Measurements from ENCODE around the gene RAB34. TPM values are rescaled to one million over a fixed set of nuclear protein-coding genes. Genes with fewer than 3 reads are reported as not detected.
A peak's percentile ranks its signal among the peaks of the same experiment; 100 is the strongest.
"Not testable (repeated sequence)": the region's sequence is repeated elsewhere in the genome, so short reads cannot be mapped to it uniquely, and the experiment has no call there.

Gene RAB34
- total RNA-seq, 1 experiment from 2014 or later, result 105 TPM

DNA sequence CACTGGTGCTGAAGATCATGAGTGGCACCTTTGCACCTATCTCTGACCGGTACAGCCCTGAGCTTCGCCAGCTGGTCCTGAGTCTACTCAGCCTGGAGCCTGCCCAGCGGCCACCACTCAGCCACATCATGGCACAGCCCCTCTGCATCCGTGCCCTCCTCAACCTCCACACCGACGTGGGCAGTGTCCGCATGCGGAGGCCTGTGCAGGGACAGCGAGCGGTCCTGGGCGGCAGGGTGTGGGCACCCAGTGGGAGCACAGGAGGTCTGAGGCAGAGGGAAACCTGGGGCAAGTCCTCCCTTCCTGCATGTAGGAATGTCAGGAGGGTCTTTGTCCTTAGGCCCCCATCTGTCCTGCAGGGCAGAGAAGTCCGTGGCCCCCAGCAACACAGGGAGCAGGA lies 19.6 kb upstream of the RAB34 start:
- DNase-seq (ENCODE audit: unreplicated experiment), result no peak
- no peak overlapping the region for H3K4me3 Mint-ChIP-seq (ENCODE audit: unreplicated experiment)
- H3K4me1 Mint-ChIP-seq (ENCODE audit: insufficient read depth, unreplicated experiment), result peaks cover 2% of the 10 kb centered on the region
- ChIA-PET POLR2A (no interaction called here), CTCF (interaction anchor here (0.6 kb wide), 1 partner anchor 10 kb away, joined by 3 read pairs; no protein-coding TSS in a partner anchor)
- H3K27ac Mint-ChIP-seq (ENCODE audit: low read depth, unreplicated experiment), result no peak overlapping the region
- H3K27me3 Mint-ChIP-seq (ENCODE audit: insufficient read depth, unreplicated experiment), result no peaks in the 10 kb centered on the region
- BruUV-seq (replicated peaks), result no TSS peak
- intact Hi-C loops (cut with micrococcal nuclease), result no loop called here
- TF ChIP-seq, protein P1, sequence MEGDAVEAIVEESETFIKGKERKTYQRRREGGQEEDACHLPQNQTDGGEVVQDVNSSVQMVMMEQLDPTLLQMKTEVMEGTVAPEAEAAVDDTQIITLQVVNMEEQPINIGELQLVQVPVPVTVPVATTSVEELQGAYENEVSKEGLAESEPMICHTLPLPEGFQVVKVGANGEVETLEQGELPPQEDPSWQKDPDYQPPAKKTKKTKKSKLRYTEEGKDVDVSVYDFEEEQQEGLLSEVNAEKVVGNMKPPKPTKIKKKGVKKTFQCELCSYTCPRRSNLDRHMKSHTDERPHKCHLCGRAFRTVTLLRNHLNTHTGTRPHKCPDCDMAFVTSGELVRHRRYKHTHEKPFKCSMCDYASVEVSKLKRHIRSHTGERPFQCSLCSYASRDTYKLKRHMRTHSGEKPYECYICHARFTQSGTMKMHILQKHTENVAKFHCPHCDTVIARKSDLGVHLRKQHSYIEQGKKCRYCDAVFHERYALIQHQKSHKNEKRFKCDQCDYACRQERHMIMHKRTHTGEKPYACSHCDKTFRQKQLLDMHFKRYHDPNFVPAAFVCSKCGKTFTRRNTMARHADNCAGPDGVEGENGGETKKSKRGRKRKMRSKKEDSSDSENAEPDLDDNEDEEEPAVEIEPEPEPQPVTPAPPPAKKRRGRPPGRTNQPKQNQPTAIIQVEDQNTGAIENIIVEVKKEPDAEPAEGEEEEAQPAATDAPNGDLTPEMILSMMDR (IDR thresholded peaks at IDR 0.05; ENCODE audit: unreplicated experiment), result no peak
- peaks cover 6% of the 10 kb centered on the region for H3K36me3 Mint-ChIP-seq (ENCODE audit: insufficient read depth, unreplicated experiment)
- no peaks in the 10 kb centered on the region for H3K9me3 Mint-ChIP-seq (ENCODE audit: unreplicated experiment)

DNA sequence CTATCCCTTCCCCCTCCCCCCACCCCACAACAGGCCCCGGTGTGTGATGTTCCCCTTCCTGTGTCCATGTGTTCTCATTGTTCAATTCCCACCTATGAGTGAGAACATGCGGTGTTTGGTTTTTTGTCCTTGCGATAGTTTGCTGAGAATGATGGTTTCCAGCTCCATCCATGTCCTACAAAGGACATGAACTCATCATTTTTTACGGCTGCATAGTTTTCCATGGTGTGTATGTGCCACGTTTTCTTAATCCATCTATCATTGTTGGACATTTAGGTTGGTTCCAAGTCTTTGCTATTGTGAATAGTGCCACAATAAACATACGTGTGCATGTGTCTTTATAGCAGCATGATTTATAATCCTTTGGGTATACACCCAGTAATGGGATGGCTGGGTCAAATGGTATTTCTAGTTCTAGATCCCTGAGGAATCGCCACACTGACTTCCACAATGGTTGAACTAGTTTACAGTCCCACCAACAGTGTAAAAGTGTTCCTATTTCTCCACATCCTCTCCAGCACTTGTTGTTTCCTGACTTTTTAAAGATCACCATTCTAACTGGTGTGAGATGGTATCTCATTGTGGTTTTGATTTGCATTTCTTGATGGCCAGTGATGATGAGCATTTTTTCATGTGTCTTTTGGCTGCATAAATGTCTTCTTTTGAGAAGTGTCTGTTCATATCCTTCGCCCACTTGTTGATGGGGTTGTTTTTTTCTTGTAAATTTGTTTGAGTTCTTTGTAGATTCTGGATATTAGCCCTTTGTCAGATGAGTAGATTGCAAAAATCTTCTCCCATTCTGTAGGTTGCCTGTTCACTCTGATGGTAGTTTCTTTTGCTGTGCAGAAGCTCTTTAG lies 18.5 kb upstream of the RAB34 start:
- DNase-seq (ENCODE audit: unreplicated experiment); H3K27me3 Mint-ChIP-seq (ENCODE audit: insufficient read depth, unreplicated experiment); H3K4me1 Mint-ChIP-seq (ENCODE audit: insufficient read depth, unreplicated experiment); H3K9me3 Mint-ChIP-seq (ENCODE audit: unreplicated experiment); H3K36me3 Mint-ChIP-seq (ENCODE audit: insufficient read depth, unreplicated experiment); intact Hi-C loops (cut with micrococcal nuclease); BruUV-seq (replicated peaks); H3K27ac Mint-ChIP-seq (ENCODE audit: low read depth, unreplicated experiment); H3K4me3 Mint-ChIP-seq (ENCODE audit: unreplicated experiment): not testable (repeated sequence)
- CTCF ChIA-PET, result interaction anchor here (0.6 to 2.0 kb wide), 5 partner anchors 8 to 16 kb away, joined by 3 to 7 read pairs (median 3); partner anchors contain the start of gene TLCD1
- POLR2A ChIA-PET, result interaction anchor here (0.7 to 18.0 kb wide), 3 partner anchors 11 to 216 kb away, joined by 3 to 1135 read pairs (median 3); partner anchors contain the start of genes RPL23A and TRAF4

DNA sequence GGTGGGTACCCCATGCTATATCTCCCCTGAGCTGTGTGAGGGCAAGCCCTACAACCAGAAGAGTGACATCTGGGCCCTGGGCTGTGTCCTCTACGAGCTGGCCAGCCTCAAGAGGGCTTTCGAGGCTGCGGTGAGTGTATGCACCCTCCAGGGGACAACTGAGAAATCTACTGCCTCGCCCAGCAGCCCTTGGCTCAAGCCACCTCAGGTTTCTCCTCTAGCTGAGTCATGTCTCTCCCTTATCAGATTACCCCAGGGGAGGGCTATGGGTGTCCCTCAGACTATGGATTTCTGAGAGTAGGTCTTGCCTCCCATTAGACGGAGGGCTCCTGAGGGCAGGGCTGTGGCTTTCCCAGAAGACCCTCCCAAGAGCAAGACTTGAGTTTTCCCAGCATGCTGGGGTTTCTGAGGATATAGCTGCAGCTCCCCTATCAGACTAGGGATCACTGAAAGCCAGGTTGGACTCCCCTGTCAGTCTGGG lies 17.6 kb upstream of the RAB34 start:
- Mint-ChIP-seq H3K27ac (ENCODE audit: low read depth, unreplicated experiment) (no peak overlapping the region), H3K4me3 (ENCODE audit: unreplicated experiment) (no peak overlapping the region), H3K9me3 (ENCODE audit: unreplicated experiment) (no peaks in the 10 kb centered on the region), H3K27me3 (ENCODE audit: insufficient read depth, unreplicated experiment) (no peaks in the 10 kb centered on the region), H3K36me3 (ENCODE audit: insufficient read depth, unreplicated experiment) (peaks cover 6% of the 10 kb centered on the region), H3K4me1 (ENCODE audit: insufficient read depth, unreplicated experiment) (peaks cover 5% of the 10 kb centered on the region)
- intact Hi-C loops (cut with micrococcal nuclease), result no loop called here
- TF ChIP-seq, protein P1 (IDR thresholded peaks at IDR 0.05; ENCODE audit: unreplicated experiment), result no peak
- CTCF ChIA-PET, result interaction anchor here (0.6 to 2.0 kb wide), 5 partner anchors 8 to 17 kb away, joined by 3 to 7 read pairs (median 3); partner anchors contain the start of gene TLCD1
- POLR2A ChIA-PET, result interaction anchor here (0.7 to 18.0 kb wide), 4 partner anchors 10 to 217 kb away, joined by 3 to 1135 read pairs (median 3); partner anchors contain the start of genes RPL23A and TRAF4
- DNase-seq (ENCODE audit: unreplicated experiment), result peak; percentile 39
- BruUV-seq (replicated peaks), result no TSS peak

DNA sequence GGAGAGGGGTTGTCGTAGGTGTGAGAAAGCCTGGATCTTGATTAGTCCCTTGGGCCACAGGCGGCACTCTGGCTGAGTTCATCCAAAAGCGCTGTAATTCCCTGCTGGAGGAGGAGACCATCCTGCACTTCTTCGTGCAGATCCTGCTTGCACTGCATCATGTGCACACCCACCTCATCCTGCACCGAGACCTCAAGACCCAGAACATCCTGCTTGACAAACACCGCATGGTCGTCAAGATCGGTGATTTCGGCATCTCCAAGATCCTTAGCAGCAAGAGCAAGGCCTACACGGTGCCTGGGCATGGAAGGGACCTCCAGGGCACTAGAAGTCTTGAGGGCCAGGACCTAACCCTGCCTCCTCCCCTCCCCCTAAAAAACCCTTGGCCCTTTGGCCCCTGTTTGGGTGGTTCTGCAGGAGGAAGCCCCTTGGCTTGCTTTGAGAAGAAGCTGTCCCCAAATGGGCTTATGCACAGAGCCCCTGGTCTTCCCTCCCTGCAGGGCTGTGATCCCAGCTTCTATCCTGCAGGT lies 17.1 kb upstream of the RAB34 start:
- CTCF ChIA-PET, result interaction anchor here (1.1 to 2.0 kb wide), 4 partner anchors 8 to 17 kb away, joined by 3 to 7 read pairs (median 4); partner anchors contain the start of gene TLCD1
- Mint-ChIP-seq H3K9me3 (ENCODE audit: unreplicated experiment) (no peaks in the 10 kb centered on the region), H3K4me3 (ENCODE audit: unreplicated experiment) (no peak overlapping the region), H3K27ac (ENCODE audit: low read depth, unreplicated experiment) (no peak overlapping the region), H3K4me1 (ENCODE audit: insufficient read depth, unreplicated experiment) (peaks cover 7% of the 10 kb centered on the region), H3K27me3 (ENCODE audit: insufficient read depth, unreplicated experiment) (no peaks in the 10 kb centered on the region), H3K36me3 (ENCODE audit: insufficient read depth, unreplicated experiment) (peaks cover 6% of the 10 kb centered on the region)
- intact Hi-C loops (cut with micrococcal nuclease), result no loop called here
- TF ChIP-seq, protein P1 (IDR thresholded peaks at IDR 0.05; ENCODE audit: unreplicated experiment), result no peak
- POLR2A ChIA-PET, result interaction anchor here (1.0 to 18.0 kb wide), 2 partner anchors 10 to 12 kb away, joined by 3 to 1135 read pairs; partner anchors contain the start of gene TRAF4
- BruUV-seq (replicated peaks), result no TSS peak
- no peak for DNase-seq (ENCODE audit: unreplicated experiment)
